SK-N-SH (cell line): ENCODE results near the gene RRAGC. TPM values are rescaled to one million over a fixed set of nuclear protein-coding genes. Genes with fewer than 3 reads are reported as not detected.
"Not testable (repeated sequence)": the region's sequence is repeated elsewhere in the genome, so short reads cannot be mapped to it uniquely, and the experiment has no call there.

Source experiments
- CTCF ChIA-PET: fragments of 300-600, 350-600 bp; formaldehyde crosslinking; extraction: SDS; loops from one replicate; lab custom pipeline; 2021; lab: Yijun Ruan, JAX
- POLR2A ChIA-PET: fragments of 350-600 bp; sonication (Branson Sonifier 250); formaldehyde crosslinking; extraction: SDS; loops from one replicate; lab custom pipeline; 2020; ENCODE audit warnings: antibody characterized with exemption, inconsistent platforms; lab: Yijun Ruan, JAX
- DNase-seq: peaks from one replicate; pipeline ENCODE4 v3.0.0; 2012
- H2AFZ ChIP-seq: fragments of 200-600 bp; sonication (generic); 2 replicates; pipeline ENCODE4 v1.8.1; 2016; ENCODE audit warnings: antibody characterized with exemption, mild to moderate bottlenecking, low read depth
- H3F3A ChIP-seq: fragments of 200-600 bp; sonication (generic); replicated peaks from 2 replicates; pipeline ENCODE3; 2016; ENCODE audit warnings: antibody characterized with exemption, mild to moderate bottlenecking; ENCODE audit not compliant: insufficient read depth
- H3K27ac ChIP-seq, 2 experiments: fragments of 200-500 bp in 1 of 2; fragments of 200-600 bp in 1 of 2; sonication (Bioruptor generic) in 1 of 2; sonication (generic), shearing (Covaris generic) in 1 of 2; 2 replicates each; pipeline versions ENCODE4 v1.5.1 to v1.6.1; 2014 to 2016; ENCODE audit warnings: low read depth in 2 of 2, inconsistent platforms in 1 of 2, low read length in 1 of 2, mild to moderate bottlenecking in 1 of 2, mixed read lengths in 1 of 2
- H3K27me3 ChIP-seq: fragments of 200-600 bp; sonication (generic), shearing (Covaris generic); 2 replicates; pipeline ENCODE4 v1.6.1; 2016; ENCODE audit warnings: mixed run types; ENCODE audit not compliant: insufficient read depth
- H3K36me3 ChIP-seq, 2 experiments: fragments of 200-500 bp in 1 of 2; fragments of 200-600 bp in 1 of 2; sonication (Bioruptor generic) in 1 of 2; sonication (generic) in 1 of 2; replicated peaks in 1 of 2; 2 replicates each; pipeline versions ENCODE3 to v1.5.1; 2014 to 2016; ENCODE audit warnings: low read length in 1 of 2, mild to moderate bottlenecking in 1 of 2; ENCODE audit not compliant: insufficient read depth in 2 of 2, control insufficient read depth in 1 of 2
- H3K4me1 ChIP-seq, 2 experiments: fragments of 200-500 bp in 1 of 2; fragments of 200-600 bp in 1 of 2; sonication (Bioruptor generic) in 1 of 2; sonication (generic), shearing (Covaris generic) in 1 of 2; 2 replicates each; pipeline versions ENCODE4 v1.5.1 to v1.6.1; 2014 to 2016; ENCODE audit warnings: low read depth in 1 of 2, low read length in 1 of 2, mixed run types in 1 of 2; ENCODE audit not compliant: insufficient read depth in 2 of 2, control insufficient read depth in 1 of 2
- H3K4me2 ChIP-seq: fragments of 200-600 bp; sonication (generic), shearing (Covaris generic); 2 replicates; pipeline ENCODE4 v1.6.1; 2017; ENCODE audit warnings: mixed run types
- H3K4me3 ChIP-seq, 2 experiments: fragments of 200-500 bp in 1 of 2; fragments of 200-600 bp in 1 of 2; sonication (Bioruptor generic) in 1 of 2; sonication (generic), shearing (Covaris generic) in 1 of 2; 2 replicates each; pipeline versions ENCODE4 v1.5.1 to v1.8.1; 2014 to 2016; ENCODE audit warnings: low read depth in 2 of 2, inconsistent platforms in 1 of 2, low read length in 1 of 2, mild to moderate bottlenecking in 1 of 2, mixed read lengths in 1 of 2, moderate library complexity in 1 of 2
- H3K79me2 ChIP-seq: fragments of 200-600 bp; sonication (generic); 2 replicates; pipeline ENCODE4 v1.8.1; 2017; ENCODE audit warnings: mild to moderate bottlenecking; ENCODE audit not compliant: insufficient read depth
- H3K9ac ChIP-seq: fragments of 200-600 bp; sonication (generic); 2 replicates; pipeline ENCODE4 v1.6.1; 2017; ENCODE audit warnings: mixed run types
- H3K9me2 ChIP-seq: fragments of 200-600 bp; sonication (generic); 2 replicates; pipeline ENCODE4 v1.6.1; 2017; ENCODE audit warnings: mixed run types
- H3K9me3 ChIP-seq: fragments of 200-600 bp; sonication (generic); 2 replicates; pipeline ENCODE4 v1.6.1; 2017; ENCODE audit warnings: mixed run types, mild to moderate bottlenecking, moderate library complexity
- H4K20me1 ChIP-seq: fragments of 200-600 bp; sonication (generic); 2 replicates; pipeline ENCODE4 v1.6.1; 2017; ENCODE audit warnings: mild to moderate bottlenecking, mixed run types; ENCODE audit not compliant: insufficient read depth
- CHD2 ChIP-seq: fragments of 150-350 bp; IDR thresholded peaks from 2 replicates; pipeline ENCODE4 v1.6.1; 2018; ENCODE audit warnings: low read length; ENCODE audit not compliant: partially characterized antibody
- EZH2phosphoT487 ChIP-seq: fragments of 200-600 bp; sonication (generic); IDR thresholded peaks from 2 replicates; pipeline ENCODE4 v1.6.1; 2017; ENCODE audit warnings: low read depth, mixed run types, mild to moderate bottlenecking, antibody characterized with exemption, moderate library complexity, borderline replicate concordance
- GATA2 ChIP-seq: sonication (generic); formaldehyde crosslinking; IDR thresholded peaks from 2 replicates; pipeline ENCODE4 v1.5.0; 2020; ENCODE audit warnings: mild to moderate bottlenecking, missing genetic modification reagents
- JUND ChIP-seq: IDR thresholded peaks from 2 replicates; pipeline ENCODE4 v1.4.0; 2012
- MEF2A ChIP-seq: IDR thresholded peaks from 2 replicates; pipeline ENCODE4 v1.4.0; 2012; ENCODE audit warnings: low read depth, borderline replicate concordance
- NFIC ChIP-seq: IDR thresholded peaks from 2 replicates; pipeline ENCODE4 v1.4.0; 2012; ENCODE audit warnings: borderline replicate concordance
- POLR2AphosphoS5 ChIP-seq: IDR thresholded peaks from 2 replicates; pipeline ENCODE4 v1.6.1; 2012; ENCODE audit warnings: low read depth, low read length
- RCOR1 ChIP-seq: fragments of 150-350 bp; IDR thresholded peaks from 2 replicates; pipeline ENCODE4 v1.6.1; 2017; ENCODE audit warnings: antibody characterized with exemption, low read length
- WGBS: methylation state at CpG from one replicate; pipeline ENCODE4 v1.1.6; 2017; ENCODE audit warnings: low lambda C conversion rate; 5-methylcytosine and 5-hydroxymethylcytosine counted together
- polyA plus RNA-seq, 3 experiments: library from polyadenylated mRNA; depleted of rRNA; stranded (reverse); fragments of >200 nt; gene quantifications; 2 replicates each; pipeline ENCODE4 v1.2.3, GENCODE V29; 2012
- TF ChIP-seq, protein P1 (sequence below): IDR thresholded peaks from 2 replicates; pipeline ENCODE4 v1.4.0; 2012; ENCODE audit warnings: low read depth, borderline replicate concordance
- TF ChIP-seq, protein P2 (sequence below): fragments of 150-350 bp; IDR thresholded peaks from 2 replicates; pipeline ENCODE4 v1.6.1; 2016; ENCODE audit warnings: mild to moderate bottlenecking, low read depth, low read length
- TF ChIP-seq, protein P3 (sequence below): IDR thresholded peaks from 2 replicates; pipeline ENCODE4 v1.4.0; 2012; ENCODE audit warnings: low read depth
- TF ChIP-seq, protein P4 (sequence below): fragments of 150-350 bp; IDR thresholded peaks from 2 replicates; pipeline ENCODE4 v1.6.1; 2017; ENCODE audit warnings: antibody characterized with exemption, low read length, low read depth, borderline replicate concordance

Gene RRAGC
- polyA plus RNA-seq, 1 of the 3 experiments (the other 2 are of a cell fraction) = 9.6 TPM

DNA sequence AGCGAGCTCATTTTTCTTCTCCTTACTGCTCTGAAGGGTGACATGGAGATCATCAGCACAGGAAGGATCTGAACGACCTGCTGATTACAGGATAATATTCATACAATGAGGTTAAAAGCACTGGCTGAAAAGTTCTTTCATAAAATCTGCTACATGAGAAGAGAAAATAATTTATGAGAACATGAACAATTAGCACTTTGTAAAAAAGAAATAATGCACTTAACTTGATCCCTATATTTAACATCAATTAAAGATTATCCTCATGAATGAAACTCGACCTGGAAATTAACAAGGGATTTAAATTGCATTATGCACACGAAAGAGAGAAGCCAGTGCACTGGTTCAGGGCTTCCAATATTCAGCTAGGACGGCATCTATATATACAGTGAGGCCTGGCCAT is 46.6 kb downstream of the RRAGC start:
- no peak overlapping the region for H2AFZ ChIP-seq
- POLR2A ChIA-PET = no interaction called here

DNA sequence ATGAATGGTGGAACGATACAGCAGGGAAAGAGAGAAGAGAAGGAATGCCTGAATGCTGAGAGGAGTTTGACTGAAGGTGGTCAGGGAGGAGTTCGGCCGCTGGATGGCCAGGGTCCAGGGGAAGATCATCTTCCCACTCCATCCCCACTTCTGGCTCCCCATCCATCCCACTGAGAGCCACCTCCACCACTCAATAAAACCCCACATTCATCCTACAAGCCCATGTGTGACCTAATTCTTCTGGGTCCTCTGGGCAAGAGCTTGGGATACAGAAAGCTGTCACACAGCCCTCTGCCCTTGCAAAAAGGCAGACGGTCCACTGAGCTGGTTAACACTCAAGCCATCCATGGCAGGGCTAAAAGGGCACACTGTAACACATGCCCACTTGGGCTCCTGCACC is 48.1 kb downstream of the RRAGC start:
- H3K27ac ChIP-seq, H3K9me2 ChIP-seq, DNase-seq, H3K79me2 ChIP-seq, H3K36me3 ChIP-seq, H3F3A ChIP-seq, H3K4me1 ChIP-seq, H4K20me1 ChIP-seq, H3K9ac ChIP-seq, CTCF ChIA-PET, H3K4me2 ChIP-seq, H3K9me3 ChIP-seq, H2AFZ ChIP-seq, H3K4me3 ChIP-seq: not testable (repeated sequence)
- POLR2A ChIA-PET = interaction anchor here (0.5 kb wide), 1 partner anchor 798 kb away, joined by 5 read pairs; no protein-coding TSS in a partner anchor
- peaks cover 40% of the 10 kb centered on the region for H3K27me3 ChIP-seq
- 26% methylated on average over 4 of the region's 4 CpGs for WGBS

More for the DNA sequence above, 46.6 kb downstream of the RRAGC start:
- Histone ChIP-seq H3F3A (no peaks in the 10 kb centered on the region), H3K4me2 (no peak overlapping the region), H4K20me1 (no peaks in the 10 kb centered on the region), H3K9me2 (no peaks in the 10 kb centered on the region), H3K27ac (no peak overlapping the region), H3K9me3 (no peaks in the 10 kb centered on the region), H3K9ac (no peak overlapping the region), H3K79me2 (no peaks in the 10 kb centered on the region), H3K4me3 (no peak overlapping the region), H3K27me3 (peaks cover 52% of the 10 kb centered on the region), H3K4me1 (no peaks in the 10 kb centered on the region; a peak in 1 of 4 replicates), H3K36me3 (no peaks in the 10 kb centered on the region)
- TF ChIP-seq GATA2 (CRISPR knock-in tag) (no peak), POLR2AphosphoS5 (no peak), RCOR1 (no peak), NFIC (no peak), JUND (no peak), MEF2A (no peak), CHD2 (no peak), EZH2phosphoT487 (no peak)
- TF ChIP-seq, protein P1, sequence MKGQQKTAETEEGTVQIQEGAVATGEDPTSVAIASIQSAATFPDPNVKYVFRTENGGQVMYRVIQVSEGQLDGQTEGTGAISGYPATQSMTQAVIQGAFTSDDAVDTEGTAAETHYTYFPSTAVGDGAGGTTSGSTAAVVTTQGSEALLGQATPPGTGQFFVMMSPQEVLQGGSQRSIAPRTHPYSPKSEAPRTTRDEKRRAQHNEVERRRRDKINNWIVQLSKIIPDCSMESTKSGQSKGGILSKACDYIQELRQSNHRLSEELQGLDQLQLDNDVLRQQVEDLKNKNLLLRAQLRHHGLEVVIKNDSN = no peak
- TF ChIP-seq, protein P2, sequence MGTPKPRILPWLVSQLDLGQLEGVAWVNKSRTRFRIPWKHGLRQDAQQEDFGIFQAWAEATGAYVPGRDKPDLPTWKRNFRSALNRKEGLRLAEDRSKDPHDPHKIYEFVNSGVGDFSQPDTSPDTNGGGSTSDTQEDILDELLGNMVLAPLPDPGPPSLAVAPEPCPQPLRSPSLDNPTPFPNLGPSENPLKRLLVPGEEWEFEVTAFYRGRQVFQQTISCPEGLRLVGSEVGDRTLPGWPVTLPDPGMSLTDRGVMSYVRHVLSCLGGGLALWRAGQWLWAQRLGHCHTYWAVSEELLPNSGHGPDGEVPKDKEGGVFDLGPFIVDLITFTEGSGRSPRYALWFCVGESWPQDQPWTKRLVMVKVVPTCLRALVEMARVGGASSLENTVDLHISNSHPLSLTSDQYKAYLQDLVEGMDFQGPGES = no peak
- TF ChIP-seq, protein P3, sequence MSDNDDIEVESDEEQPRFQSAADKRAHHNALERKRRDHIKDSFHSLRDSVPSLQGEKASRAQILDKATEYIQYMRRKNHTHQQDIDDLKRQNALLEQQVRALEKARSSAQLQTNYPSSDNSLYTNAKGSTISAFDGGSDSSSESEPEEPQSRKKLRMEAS = no peak
- TF ChIP-seq, protein P4, sequence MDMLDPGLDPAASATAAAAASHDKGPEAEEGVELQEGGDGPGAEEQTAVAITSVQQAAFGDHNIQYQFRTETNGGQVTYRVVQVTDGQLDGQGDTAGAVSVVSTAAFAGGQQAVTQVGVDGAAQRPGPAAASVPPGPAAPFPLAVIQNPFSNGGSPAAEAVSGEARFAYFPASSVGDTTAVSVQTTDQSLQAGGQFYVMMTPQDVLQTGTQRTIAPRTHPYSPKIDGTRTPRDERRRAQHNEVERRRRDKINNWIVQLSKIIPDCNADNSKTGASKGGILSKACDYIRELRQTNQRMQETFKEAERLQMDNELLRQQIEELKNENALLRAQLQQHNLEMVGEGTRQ = no peak
- no peak for DNase-seq
- WGBS = 10% methylated on average over 5 of the region's 5 CpGs
- CTCF ChIA-PET = interaction anchor here (1.5 kb wide), 1 partner anchor 22 kb away, joined by 3 read pairs; no protein-coding TSS in a partner anchor
